Astrocyte (in vitro differentiated cells and primary cell): ENCODE results near the gene GLS2. TPM values are rescaled to one million over a fixed set of nuclear protein-coding genes. Genes with fewer than 3 reads are reported as not detected.

ENCODE experiments used
- DNase-seq: peaks from one replicate; pipeline ENCODE4 v3.0.0-alpha.2; 2010; ENCODE audit warnings: low read depth
- FAIRE-seq: peaks from 2 replicates; lab custom pipeline; 2011; peaks lifted over from hg19 to GRCh38; lab: Jason Lieb, UNC
- H2AFZ ChIP-seq: 2 replicates; pipeline ENCODE4 v1.6.0; 2012; ENCODE audit warnings: low read depth, low read length, inconsistent platforms
- H3K27ac ChIP-seq: 2 replicates; pipeline ENCODE4 v1.5.1; 2011; ENCODE audit warnings: low read depth, low read length, inconsistent platforms
- H3K27me3 ChIP-seq: 2 replicates; pipeline ENCODE4 v1.6.0; 2011; ENCODE audit warnings: low read length, inconsistent platforms; ENCODE audit not compliant: insufficient read depth
- H3K36me3 ChIP-seq: 2 replicates; pipeline ENCODE4 v1.5.1; 2011; ENCODE audit warnings: low read length, inconsistent platforms; ENCODE audit not compliant: insufficient read depth
- H3K4me1 ChIP-seq: 2 replicates; pipeline ENCODE4 v1.5.1; 2011; ENCODE audit warnings: low read length, inconsistent platforms; ENCODE audit not compliant: insufficient read depth
- H3K4me2 ChIP-seq: 2 replicates; pipeline ENCODE4 v1.6.0; 2012; ENCODE audit warnings: low read length, inconsistent platforms
- H3K4me3 ChIP-seq: 2 replicates; pipeline ENCODE4 v1.5.1; 2011; ENCODE audit warnings: low read depth, mild to moderate bottlenecking, low read length, inconsistent platforms; ENCODE audit not compliant: insufficient read depth
- H3K79me2 ChIP-seq: 2 replicates; pipeline ENCODE4 v1.6.0; 2012; ENCODE audit warnings: mild to moderate bottlenecking, low read length, inconsistent platforms; ENCODE audit not compliant: insufficient read depth
- H3K9ac ChIP-seq: 2 replicates; pipeline ENCODE4 v1.6.0; 2012; ENCODE audit warnings: mild to moderate bottlenecking, low read length, inconsistent platforms
- H3K9me3 ChIP-seq: 2 replicates; pipeline ENCODE4 v1.5.1; 2012; ENCODE audit warnings: low read depth, mild to moderate bottlenecking, low read length, inconsistent platforms; ENCODE audit not compliant: insufficient read depth
- H4K20me1 ChIP-seq: 2 replicates; pipeline ENCODE4 v1.6.0; 2012; ENCODE audit warnings: low read length, inconsistent platforms; ENCODE audit not compliant: insufficient read depth
- H3K27ac Mint-ChIP-seq: one replicate; pipeline ENCODE4 v1.8.0; 2021; ENCODE audit warnings: mild to moderate bottlenecking, mixed read lengths; ENCODE audit not compliant: unreplicated experiment
- H3K27me3 Mint-ChIP-seq: one replicate; pipeline ENCODE4 v1.8.0; 2021; ENCODE audit warnings: low read depth, mixed read lengths; ENCODE audit not compliant: unreplicated experiment
- H3K36me3 Mint-ChIP-seq: one replicate; pipeline ENCODE4 v1.8.0; 2021; ENCODE audit warnings: low read depth, mixed read lengths; ENCODE audit not compliant: unreplicated experiment
- H3K4me1 Mint-ChIP-seq: one replicate; pipeline ENCODE4 v1.8.0; 2021; ENCODE audit warnings: low read depth, mixed read lengths; ENCODE audit not compliant: unreplicated experiment
- H3K4me3 Mint-ChIP-seq: one replicate; pipeline ENCODE4 v1.8.0; 2021; ENCODE audit warnings: mild to moderate bottlenecking, moderate library complexity, mixed read lengths; ENCODE audit not compliant: unreplicated experiment
- H3K9me3 Mint-ChIP-seq: one replicate; pipeline ENCODE4 v1.8.0; 2021; ENCODE audit warnings: mild to moderate bottlenecking, mixed read lengths; ENCODE audit not compliant: unreplicated experiment
- EZH2 ChIP-seq: IDR thresholded peaks from 2 replicates; pipeline ENCODE4 v1.6.1; 2012; ENCODE audit warnings: mild to moderate bottlenecking, low read length, inconsistent platforms; ENCODE audit not compliant: insufficient read depth
- total RNA-seq: library from RNA; stranded (reverse); gene quantifications from 2 replicates; pipeline ENCODE4 v1.2.1, GENCODE V29; 2021
- TF ChIP-seq, protein P1 (sequence below): IDR thresholded peaks from 2 replicates; pipeline ENCODE4 v1.5.1; 2011; ENCODE audit warnings: low read depth, mild to moderate bottlenecking, inconsistent platforms, low read length, moderate library complexity; ENCODE audit not compliant: insufficient read depth

Gene GLS2
- total RNA-seq, 1 donor from 2014 or later = 1.1 TPM

- Mint-ChIP-seq H3K9me3 (no peaks in the 10 kb centered on the region), H3K4me3 (peak overlapping the region; percentile 89), H3K36me3 (no peaks in the 10 kb centered on the region), H3K27ac (peak overlapping the region; percentile 77), H3K4me1 (peaks cover 18% of the 10 kb centered on the region), H3K27me3 (no peaks in the 10 kb centered on the region)
- Histone ChIP-seq H3K27ac (peak overlapping the region; percentile 60), H3K4me3 (peak overlapping the region; percentile 90), H3K4me2 (peak overlapping the region; percentile 95), H3K4me1 (peaks cover 6% of the 10 kb centered on the region), H4K20me1 (no peaks in the 10 kb centered on the region), H3K79me2 (peaks cover 42% of the 10 kb centered on the region), H2AFZ (peak overlapping the region; percentile 54), H3K9ac (peak overlapping the region; percentile 96), H3K36me3 (no peaks in the 10 kb centered on the region), H3K9me3 (no peaks in the 10 kb centered on the region), H3K27me3 (no peaks in the 10 kb centered on the region)
- DNase-seq (no peak), FAIRE-seq (no peak)
- TF ChIP-seq, protein P1, sequence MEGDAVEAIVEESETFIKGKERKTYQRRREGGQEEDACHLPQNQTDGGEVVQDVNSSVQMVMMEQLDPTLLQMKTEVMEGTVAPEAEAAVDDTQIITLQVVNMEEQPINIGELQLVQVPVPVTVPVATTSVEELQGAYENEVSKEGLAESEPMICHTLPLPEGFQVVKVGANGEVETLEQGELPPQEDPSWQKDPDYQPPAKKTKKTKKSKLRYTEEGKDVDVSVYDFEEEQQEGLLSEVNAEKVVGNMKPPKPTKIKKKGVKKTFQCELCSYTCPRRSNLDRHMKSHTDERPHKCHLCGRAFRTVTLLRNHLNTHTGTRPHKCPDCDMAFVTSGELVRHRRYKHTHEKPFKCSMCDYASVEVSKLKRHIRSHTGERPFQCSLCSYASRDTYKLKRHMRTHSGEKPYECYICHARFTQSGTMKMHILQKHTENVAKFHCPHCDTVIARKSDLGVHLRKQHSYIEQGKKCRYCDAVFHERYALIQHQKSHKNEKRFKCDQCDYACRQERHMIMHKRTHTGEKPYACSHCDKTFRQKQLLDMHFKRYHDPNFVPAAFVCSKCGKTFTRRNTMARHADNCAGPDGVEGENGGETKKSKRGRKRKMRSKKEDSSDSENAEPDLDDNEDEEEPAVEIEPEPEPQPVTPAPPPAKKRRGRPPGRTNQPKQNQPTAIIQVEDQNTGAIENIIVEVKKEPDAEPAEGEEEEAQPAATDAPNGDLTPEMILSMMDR = no peak
- TF ChIP-seq EZH2 = no peak
Measured at GRCh38 chr12:56521209-56521589, 33.2 kb upstream of the GLS2 start.

GRCh38 chr12:56520506-56520905 lies 32.5 kb upstream of the GLS2 start:
- Mint-ChIP-seq H3K36me3 (no peaks in the 10 kb centered on the region), H3K4me3 (peak overlapping the region; percentile 35), H3K9me3 (no peaks in the 10 kb centered on the region), H3K27ac (peak overlapping the region; percentile 18), H3K4me1 (peaks cover 18% of the 10 kb centered on the region), H3K27me3 (no peaks in the 10 kb centered on the region)
- peak overlapping the region; percentile 95 for H3K4me2 ChIP-seq
- no peak overlapping the region for H3K9ac ChIP-seq
- DNase-seq (no peak), FAIRE-seq (no peak)
- H3K27me3 ChIP-seq = no peaks in the 10 kb centered on the region
- H3K4me1 ChIP-seq = peaks cover 6% of the 10 kb centered on the region
- H3K9me3 ChIP-seq = no peaks in the 10 kb centered on the region
- TF ChIP-seq, protein P1 = no peak
- no peak for TF ChIP-seq EZH2
- H3K79me2 ChIP-seq = peaks cover 37% of the 10 kb centered on the region
- no peak overlapping the region for H3K27ac ChIP-seq
- no peak overlapping the region for H3K4me3 ChIP-seq
- H2AFZ ChIP-seq = peak overlapping the region; percentile 1
- H3K36me3 ChIP-seq = no peaks in the 10 kb centered on the region
- H4K20me1 ChIP-seq = no peaks in the 10 kb centered on the region

DNA sequence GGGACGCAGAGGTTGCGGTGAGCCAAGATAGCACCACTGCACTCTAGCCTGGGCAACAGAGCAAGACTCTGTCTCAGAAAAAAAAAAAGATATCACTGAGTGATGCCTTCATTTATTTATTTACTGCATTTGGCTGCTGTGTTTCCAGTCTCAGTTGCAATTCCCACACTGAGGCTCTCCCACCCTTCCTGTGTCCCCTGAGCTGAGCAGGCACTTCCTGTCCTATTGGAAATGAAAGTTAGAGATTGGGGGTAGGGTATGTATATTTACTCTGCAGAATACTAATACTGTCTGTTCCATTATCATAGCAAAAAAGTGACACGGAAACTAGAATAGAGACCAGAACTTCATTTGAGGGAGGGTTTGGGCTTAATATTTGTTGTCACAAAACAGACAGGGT lies 32.1 kb upstream of the GLS2 start:
- no peaks in the 10 kb centered on the region for H3K36me3 ChIP-seq
- Mint-ChIP-seq H3K36me3 (no peaks in the 10 kb centered on the region), H3K27me3 (no peaks in the 10 kb centered on the region), H3K9me3 (no peaks in the 10 kb centered on the region), H3K27ac (no peak overlapping the region), H3K4me1 (peaks cover 18% of the 10 kb centered on the region), H3K4me3 (no peak overlapping the region)
- H3K4me1 ChIP-seq = peaks cover 6% of the 10 kb centered on the region
- no peaks in the 10 kb centered on the region for H3K9me3 ChIP-seq
- FAIRE-seq = no peak
- no peak overlapping the region for H3K4me3 ChIP-seq
- H3K9ac ChIP-seq = no peak overlapping the region
- no peak for DNase-seq
- peak overlapping the region; percentile 1 for H2AFZ ChIP-seq
- no peaks in the 10 kb centered on the region for H4K20me1 ChIP-seq
- no peaks in the 10 kb centered on the region for H3K27me3 ChIP-seq
- no peak for TF ChIP-seq EZH2
- TF ChIP-seq, protein P1 = no peak
- H3K27ac ChIP-seq = no peak overlapping the region
- H3K79me2 ChIP-seq = peaks cover 32% of the 10 kb centered on the region
- peak overlapping the region; percentile 1 for H3K4me2 ChIP-seq
